MCF 10A (cell line): ENCODE measurements around the gene WNT5B. TPM values are rescaled to one million over a fixed set of nuclear protein-coding genes. Genes with fewer than 3 reads are reported as not detected.

Experiments
- BruUV-seq: library from RNA; stranded (reverse); fragments of 400-500 nt; replicated peaks from 2 replicates; lab custom pipeline; 2021; lab: Mats Ljungman, UMichigan
- CTCF ChIA-PET: fragments of 300-600 bp; sonication (Branson Sonifier 250); formaldehyde crosslinking; extraction: SDS; loops from one replicate; lab custom pipeline; 2021; ENCODE audit warnings: antibody characterized with exemption, inconsistent platforms; lab: Yijun Ruan, JAX
- POLR2A ChIA-PET: fragments of 300-600, 350-650 bp; sonication (Branson Sonifier 250); formaldehyde crosslinking; extraction: SDS; loops from one replicate; lab custom pipeline; 2020; ENCODE audit warnings: antibody characterized with exemption, inconsistent platforms; lab: Yijun Ruan, JAX
- DNase-seq: peaks from one replicate; pipeline ENCODE4 v3.0.0-alpha.2; 2018; ENCODE audit not compliant: unreplicated experiment
- H3K27ac Mint-ChIP-seq: one replicate; pipeline ENCODE4 v1.8.0; 2022; ENCODE audit warnings: mild to moderate bottlenecking, low read depth, mixed read lengths; ENCODE audit not compliant: unreplicated experiment
- H3K27me3 Mint-ChIP-seq: one replicate; pipeline ENCODE4 v1.8.0; 2022; ENCODE audit warnings: mixed read lengths; ENCODE audit not compliant: insufficient read depth, unreplicated experiment
- H3K36me3 Mint-ChIP-seq: one replicate; pipeline ENCODE4 v1.8.0; 2022; ENCODE audit warnings: mild to moderate bottlenecking, moderate library complexity, mixed read lengths; ENCODE audit not compliant: insufficient read depth, unreplicated experiment
- H3K4me1 Mint-ChIP-seq: one replicate; pipeline ENCODE4 v1.8.0; 2022; ENCODE audit warnings: mixed read lengths; ENCODE audit not compliant: insufficient read depth, unreplicated experiment
- H3K4me3 Mint-ChIP-seq: one replicate; pipeline ENCODE4 v1.8.0; 2022; ENCODE audit warnings: mild to moderate bottlenecking, moderate library complexity, mixed read lengths; ENCODE audit not compliant: unreplicated experiment
- H3K9me3 Mint-ChIP-seq: one replicate; pipeline ENCODE4 v1.8.0; 2022; ENCODE audit warnings: mixed read lengths; ENCODE audit not compliant: unreplicated experiment
- CTCF ChIP-seq: fragments of 200-600 bp; IDR thresholded peaks from one replicate; pipeline ENCODE4 v1.8.0; 2022; ENCODE audit warnings: antibody characterized with exemption, mild to moderate bottlenecking; ENCODE audit not compliant: unreplicated experiment
- intact Hi-C: fragments of 100-400 bp; cut with micrococcal nuclease; formaldehyde crosslinking; loops from 2 replicates; pipeline ENCODE4 v1.14.1; 2022
- total RNA-seq: library from RNA; stranded (reverse); gene quantifications from 2 replicates; pipeline ENCODE4 v1.2.3, GENCODE V29; 2022

WNT5B gene
- total RNA-seq, 1 experiment from 2014 or later = 0.21 TPM

GRCh38 chr12:1635301-1636095 lies 6.5 kb downstream of the WNT5B start:
- Mint-ChIP-seq H3K4me1 (peaks cover under 1% of the 10 kb centered on the region), H3K4me3 (no peak overlapping the region), H3K27me3 (no peaks in the 10 kb centered on the region), H3K36me3 (no peaks in the 10 kb centered on the region), H3K27ac (no peak overlapping the region), H3K9me3 (no peaks in the 10 kb centered on the region)
- no TSS peak for BruUV-seq
- TF ChIP-seq CTCF = no peak
- intact Hi-C loops = loop anchor here (10.0 kb wide), 1 partner anchor 949 kb away; no protein-coding TSS in a partner anchor
- ChIA-PET POLR2A (interaction anchor here (0.6 to 2.6 kb wide), 5 partner anchors 8 to 305 kb away, joined by 3 to 11 read pairs (median 4); no protein-coding TSS in a partner anchor), CTCF (interaction anchor here (0.5 to 7.5 kb wide), 42 partner anchors 11 to 1738 kb away, joined by 3 to 139 read pairs (median 4); partner anchors contain the start of gene ADIPOR2)
- DNase-seq = no peak

- BruUV-seq = no TSS peak
- no peak overlapping the region for H3K4me3 Mint-ChIP-seq
- intact Hi-C loops = loop anchor here (10.0 kb wide), 1 partner anchor 947 kb away; no protein-coding TSS in a partner anchor
- no peaks in the 10 kb centered on the region for H3K36me3 Mint-ChIP-seq
- H3K4me1 Mint-ChIP-seq = no peaks in the 10 kb centered on the region
- POLR2A ChIA-PET = no interaction called here
- DNase-seq = no peak
- no peaks in the 10 kb centered on the region for H3K27me3 Mint-ChIP-seq
- no peaks in the 10 kb centered on the region for H3K9me3 Mint-ChIP-seq
- no peak overlapping the region for H3K27ac Mint-ChIP-seq
- CTCF ChIA-PET = interaction anchor here (1.0 to 7.5 kb wide), 4 partner anchors 11 to 153 kb away, joined by 3 to 139 read pairs (median 10); no protein-coding TSS in a partner anchor
- no peak for TF ChIP-seq CTCF
Measured at GRCh38 chr12:1638203-1638602, 9.2 kb downstream of the WNT5B start.

GRCh38 chr12:1639538-1639937 lies 10.5 kb downstream of the WNT5B start:
- H3K27ac Mint-ChIP-seq = no peak overlapping the region
- TF ChIP-seq CTCF = no peak
- no peak for DNase-seq
- H3K9me3 Mint-ChIP-seq = no peaks in the 10 kb centered on the region
- no peaks in the 10 kb centered on the region for H3K36me3 Mint-ChIP-seq
- no TSS peak for BruUV-seq
- intact Hi-C loops = loop anchor here (10.0 kb wide), 1 partner anchor 945 kb away; no protein-coding TSS in a partner anchor
- H3K4me3 Mint-ChIP-seq = no peak overlapping the region
- no peaks in the 10 kb centered on the region for H3K4me1 Mint-ChIP-seq
- ChIA-PET CTCF (interaction anchor here (0.6 to 3.2 kb wide), 4 partner anchors 18 to 521 kb away, joined by 3 to 15 read pairs (median 4); no protein-coding TSS in a partner anchor), POLR2A (no interaction called here)
- no peaks in the 10 kb centered on the region for H3K27me3 Mint-ChIP-seq
